Measurements from ENCODE around the gene MCL1.
"Not testable (repeated sequence)": the region's sequence is repeated elsewhere in the genome, so short reads cannot be mapped to it uniquely, and the experiment has no call there.

Gene MCL1

DNA sequence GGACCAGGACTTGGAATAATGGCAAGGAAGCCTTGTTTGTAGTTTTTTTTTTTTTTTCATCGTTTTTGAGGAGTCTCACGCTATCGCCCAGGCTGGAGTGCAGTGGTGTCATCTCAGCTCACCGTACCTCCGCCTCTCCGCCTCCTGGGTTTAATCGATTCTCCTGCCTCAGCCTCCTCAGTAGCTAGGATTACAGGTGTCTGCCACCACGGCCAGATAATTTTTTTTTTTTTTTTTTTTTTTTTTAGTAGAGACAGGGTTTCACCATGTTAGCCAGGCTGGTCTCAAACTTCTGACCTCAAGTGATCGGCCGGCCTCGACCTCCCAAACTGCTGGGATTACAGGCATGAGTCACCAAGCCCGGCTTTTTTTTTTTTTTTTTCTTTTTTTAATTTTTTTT lies 23.0 kb upstream of the MCL1 start:
- not testable (repeated sequence) for DNase-seq (ENCODE audit: low spot score)

DNA sequence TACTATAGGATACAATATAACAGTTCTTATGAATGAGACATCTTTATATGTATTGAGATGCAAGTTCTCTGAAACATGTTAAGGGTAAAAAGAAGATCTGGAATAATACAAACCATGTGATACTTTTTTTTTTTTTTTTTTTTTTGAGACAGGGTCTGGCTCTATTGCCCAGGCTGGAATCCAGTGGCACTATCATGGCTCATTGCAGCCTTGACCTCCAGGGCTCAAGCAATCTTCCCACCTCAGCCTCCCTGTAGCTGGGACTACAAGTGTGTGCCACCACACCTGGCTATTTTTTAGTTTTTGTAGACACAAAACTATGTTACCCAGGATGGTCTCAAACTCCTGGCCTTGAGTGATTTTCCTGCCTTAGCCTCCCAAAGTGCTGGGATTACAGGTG lies 22.1 kb upstream of the MCL1 start:
- DNase-seq (ENCODE audit: low spot score), result no peak

DNA sequence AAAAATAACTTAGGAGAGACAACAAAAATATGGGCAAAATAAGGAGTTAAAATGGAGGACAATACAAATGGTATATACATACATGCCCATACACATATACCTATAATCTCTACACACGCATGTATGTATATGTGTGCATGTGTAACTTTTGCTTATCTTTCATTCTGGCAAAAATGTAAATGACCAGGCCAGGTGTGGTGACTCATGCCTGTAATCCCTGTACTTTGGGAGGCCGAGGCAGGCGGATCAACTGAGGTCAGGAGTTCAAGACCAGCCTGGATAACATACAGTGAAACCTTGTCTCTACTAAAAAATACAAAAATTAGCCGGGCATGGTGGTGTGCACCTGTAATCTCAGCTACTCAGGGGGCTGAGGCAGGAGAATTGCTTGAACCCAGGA lies 18.9 kb upstream of the MCL1 start:
- DNase-seq (ENCODE audit: low spot score), result not testable (repeated sequence)

DNA sequence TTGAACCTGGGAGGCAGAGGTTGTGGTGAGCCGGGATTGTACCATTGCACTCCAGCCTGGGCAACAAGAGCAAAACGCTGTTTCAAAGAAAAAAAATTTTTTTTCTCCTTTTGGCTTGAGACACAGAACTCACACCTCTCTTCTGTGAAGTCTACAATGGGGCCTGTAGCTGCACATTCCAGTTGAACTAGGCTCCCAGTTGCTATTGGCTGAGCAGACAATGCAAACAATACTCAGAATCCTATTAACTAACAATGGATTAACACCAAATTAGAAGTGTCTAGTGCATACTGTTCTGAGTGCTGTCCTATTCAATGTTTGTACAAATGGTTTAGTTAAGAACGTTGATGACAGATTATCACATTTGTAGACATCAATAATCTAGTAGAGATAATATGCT lies 17.6 kb upstream of the MCL1 start:
- no peak for DNase-seq (ENCODE audit: low spot score)

DNA sequence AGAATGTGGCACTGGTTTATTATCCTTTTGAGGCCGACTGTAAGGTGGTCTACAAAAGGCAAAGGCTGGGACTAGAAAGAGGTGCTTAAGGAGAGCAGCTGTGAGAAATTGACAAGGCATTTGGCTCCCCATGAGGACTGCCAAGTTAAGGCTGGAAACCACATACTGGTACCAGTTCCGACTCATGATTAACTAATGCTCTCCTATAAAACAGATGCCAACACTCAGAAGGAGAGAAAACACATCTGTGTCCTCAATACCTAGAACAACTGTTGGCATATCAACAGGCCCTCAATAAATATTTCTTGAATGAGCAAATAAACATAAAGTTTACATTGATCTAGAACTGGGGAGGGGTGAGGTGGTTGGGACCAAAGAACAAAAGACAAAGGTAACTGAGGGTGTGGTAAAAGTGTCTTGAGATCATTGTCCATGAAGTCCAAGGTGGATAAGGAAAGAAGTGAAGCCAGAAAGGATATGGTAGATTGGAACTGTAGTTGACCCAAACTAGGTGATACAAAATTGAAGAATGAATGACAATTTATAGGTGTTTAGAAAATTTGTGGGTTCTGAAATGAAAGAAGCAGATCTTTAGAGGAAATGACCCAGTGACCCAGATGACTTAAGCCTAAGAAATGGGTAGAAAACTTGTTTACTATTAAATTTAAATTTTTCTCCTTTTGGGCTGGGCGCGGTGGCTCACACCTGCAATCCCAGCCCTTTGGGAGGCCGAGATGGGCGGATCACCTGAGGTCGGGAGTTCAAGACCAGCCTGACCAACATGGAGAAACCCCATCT lies 16.9 kb upstream of the MCL1 start:
- DNase-seq (ENCODE audit: low spot score), result no peak

DNA sequence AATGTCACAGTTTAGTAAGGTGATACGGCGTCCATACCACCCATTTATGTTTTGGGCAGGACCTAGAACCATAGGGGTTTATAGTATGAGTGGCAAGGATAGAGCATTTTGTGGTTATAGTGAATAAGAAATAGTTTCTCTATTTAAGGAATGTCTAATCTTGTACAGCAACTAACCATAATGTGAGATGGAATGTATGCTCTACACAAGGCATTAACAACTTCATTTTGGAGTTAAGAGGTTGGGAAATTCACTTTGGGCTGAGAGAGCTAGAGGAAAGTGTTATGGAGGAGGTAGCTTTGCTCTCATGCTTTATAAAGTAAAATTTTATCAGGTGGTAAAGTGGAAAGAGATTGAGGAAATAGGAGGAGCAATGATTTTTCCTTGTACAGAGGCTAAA lies 3.0 kb upstream of the MCL1 start:
- no peak for DNase-seq (ENCODE audit: low spot score)

DNA sequence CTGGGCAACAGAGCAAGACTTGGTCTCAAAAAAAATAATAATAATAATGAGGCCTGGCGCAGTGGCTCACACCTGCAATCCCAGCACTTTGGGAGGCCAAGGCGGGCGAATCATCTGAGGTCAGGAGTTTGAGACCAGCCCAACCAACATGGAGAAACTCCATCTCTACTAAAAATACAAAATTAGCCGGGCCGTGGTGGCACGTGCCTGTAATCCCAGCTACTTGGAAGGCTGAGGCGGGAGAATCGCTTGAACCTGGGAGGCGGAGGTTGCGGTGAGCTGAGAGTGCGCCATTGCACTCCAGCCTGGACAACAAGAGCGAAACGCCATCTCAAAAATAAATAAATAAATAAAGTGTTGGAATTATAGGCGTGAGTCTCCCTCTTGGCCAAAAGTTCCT lies 2.6 kb upstream of the MCL1 start:
- not testable (repeated sequence) for DNase-seq (ENCODE audit: low spot score)

DNA sequence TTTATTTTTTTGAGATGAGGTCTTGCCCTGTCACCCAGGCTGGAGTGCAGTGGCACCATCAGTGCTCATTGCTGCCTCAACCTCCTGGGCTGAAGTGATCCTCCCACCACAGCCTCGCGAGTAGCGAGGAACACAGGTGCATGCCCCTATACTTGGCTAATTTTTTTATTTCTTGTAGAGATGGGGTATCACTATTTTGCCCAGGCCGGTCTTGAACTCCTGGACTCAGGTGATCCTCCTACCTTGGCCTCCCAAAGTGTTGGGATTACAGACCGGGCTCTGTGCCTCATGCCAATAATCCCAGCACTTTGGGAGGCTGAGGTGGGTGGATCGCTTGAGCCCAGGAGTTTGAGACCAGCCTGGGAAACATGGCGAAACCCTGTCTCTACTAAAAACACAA lies 2.0 kb upstream of the MCL1 start:
- not testable (repeated sequence) for DNase-seq (ENCODE audit: low spot score)

DNA sequence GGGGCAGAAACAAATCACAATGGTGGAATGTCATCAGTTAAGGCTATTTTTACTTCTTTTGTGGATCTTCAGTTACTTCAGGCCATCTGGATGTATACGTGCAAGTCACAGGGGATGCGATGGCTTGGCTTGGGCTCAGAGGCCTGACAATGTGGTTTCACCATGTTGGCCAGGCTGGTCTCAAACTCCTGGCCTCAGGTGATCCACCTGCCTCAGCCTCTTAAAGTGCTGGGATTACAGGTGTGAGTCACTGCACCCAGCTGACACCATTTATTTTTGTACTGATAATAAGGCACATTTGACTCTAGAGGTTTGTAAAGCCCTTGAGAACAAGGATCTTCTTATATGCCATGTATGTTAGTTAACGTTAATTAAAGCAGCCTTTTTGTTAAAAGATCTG lies 1.6 kb upstream of the MCL1 start:
- not testable (repeated sequence) for DNase-seq (ENCODE audit: low spot score)

DNA sequence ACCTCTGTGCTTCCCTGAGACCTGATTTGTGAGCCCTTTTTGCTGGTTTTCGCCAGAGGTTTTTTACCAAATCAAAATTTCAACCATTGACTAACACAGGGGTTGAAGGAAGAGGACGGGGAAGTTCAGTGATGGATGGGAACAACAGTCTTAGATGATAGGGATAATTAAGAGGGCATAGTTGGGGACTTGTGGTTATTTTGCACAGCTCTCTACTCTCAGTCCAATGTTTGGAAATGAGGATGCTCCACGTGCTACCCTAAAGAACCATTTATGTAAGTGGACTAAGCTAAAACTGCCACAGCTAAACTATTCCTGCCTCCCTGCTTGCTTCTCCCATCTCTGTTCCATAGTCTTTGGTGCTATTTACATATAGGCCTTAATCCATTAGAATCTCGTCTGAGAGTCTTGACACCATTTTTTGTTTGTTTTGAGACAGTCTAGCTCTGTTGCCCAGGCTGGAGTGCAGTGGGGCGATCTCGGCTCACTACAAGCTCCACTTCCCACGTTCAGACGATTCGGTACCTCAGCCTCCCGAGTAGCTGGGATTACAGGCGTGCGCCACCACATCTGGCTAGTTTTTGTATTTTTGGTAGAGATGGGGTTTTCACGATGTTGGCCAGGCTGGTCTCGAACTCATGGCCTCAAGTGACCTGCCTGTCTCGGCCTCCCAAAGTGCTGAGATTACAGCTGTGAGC lies 684 bp upstream of the MCL1 start:
- DNase-seq (ENCODE audit: low spot score), result no peak

DNA sequence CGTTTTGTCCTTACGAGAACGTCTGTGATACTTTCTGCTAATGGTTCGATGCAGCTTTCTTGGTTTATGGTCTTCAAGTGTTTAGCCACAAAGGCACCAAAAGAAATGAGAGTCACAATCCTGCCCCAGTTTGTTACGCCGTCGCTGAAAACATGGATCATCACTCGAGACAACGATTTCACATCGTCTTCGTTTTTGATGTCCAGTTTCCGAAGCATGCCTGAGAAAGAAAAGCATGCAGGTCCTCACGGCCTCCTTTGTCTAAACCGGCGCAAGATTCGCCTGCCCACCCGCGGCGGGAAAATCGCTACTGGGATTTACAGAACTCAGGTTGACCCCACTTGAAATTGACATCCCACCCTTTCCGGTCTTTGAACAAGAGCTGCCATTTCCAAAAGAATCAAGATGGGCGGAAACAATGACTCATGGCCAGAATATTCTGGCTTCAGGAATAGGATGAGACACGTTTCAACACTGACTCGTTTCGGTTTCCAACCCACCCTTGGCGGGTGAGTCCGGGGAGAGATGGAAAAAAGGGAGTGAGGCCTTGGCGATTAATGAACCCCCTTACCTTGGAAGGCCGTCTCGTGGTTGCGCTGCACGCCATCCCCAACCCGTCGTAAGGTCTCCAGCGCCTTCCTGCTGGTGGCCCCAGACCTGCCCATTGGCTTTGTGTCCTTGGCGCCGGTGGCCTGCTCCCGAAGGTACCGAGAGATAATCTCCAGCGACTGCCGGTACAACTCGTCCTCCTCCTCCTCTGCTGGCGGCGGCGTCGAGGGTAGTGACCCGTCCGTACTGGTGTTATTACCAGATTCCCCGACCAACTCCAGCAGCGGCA lies 919 bp downstream of the MCL1 start:
- DNase-seq (ENCODE audit: low spot score), result no peak

DNA sequence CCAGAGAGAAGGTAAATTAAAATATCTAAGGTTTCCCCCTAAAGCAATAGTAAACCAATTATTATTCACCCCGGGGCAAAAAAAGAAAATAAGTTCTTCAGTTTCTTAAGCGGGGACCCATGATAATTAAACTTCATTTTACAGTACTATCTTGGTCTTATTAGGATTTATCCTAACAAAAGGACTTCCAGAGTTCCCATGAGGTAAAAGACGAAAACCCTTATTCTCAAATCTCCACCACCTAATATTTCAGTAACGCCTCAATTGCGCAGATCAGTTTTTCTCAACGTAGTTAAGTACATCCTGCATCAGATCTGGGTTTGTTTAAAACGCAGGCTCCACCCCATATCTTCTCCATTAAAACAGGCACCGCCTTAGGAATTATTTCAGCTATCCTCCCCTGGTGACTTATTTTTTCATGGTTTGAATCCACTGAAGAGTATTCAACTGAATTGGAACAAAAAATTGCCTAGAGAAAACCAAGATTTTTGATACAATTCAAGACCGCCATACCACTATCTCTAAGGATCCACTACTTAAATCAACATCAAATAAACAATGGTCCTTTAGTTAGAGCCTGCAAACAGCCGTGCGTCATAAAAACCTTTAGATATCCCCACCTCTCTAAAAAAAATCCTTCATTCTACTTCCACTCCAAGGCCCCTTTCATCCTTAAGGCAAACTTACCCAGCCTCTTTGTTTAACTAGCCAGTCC lies 1.7 kb downstream of the MCL1 start:
- no peak for DNase-seq (ENCODE audit: low spot score)

DNA sequence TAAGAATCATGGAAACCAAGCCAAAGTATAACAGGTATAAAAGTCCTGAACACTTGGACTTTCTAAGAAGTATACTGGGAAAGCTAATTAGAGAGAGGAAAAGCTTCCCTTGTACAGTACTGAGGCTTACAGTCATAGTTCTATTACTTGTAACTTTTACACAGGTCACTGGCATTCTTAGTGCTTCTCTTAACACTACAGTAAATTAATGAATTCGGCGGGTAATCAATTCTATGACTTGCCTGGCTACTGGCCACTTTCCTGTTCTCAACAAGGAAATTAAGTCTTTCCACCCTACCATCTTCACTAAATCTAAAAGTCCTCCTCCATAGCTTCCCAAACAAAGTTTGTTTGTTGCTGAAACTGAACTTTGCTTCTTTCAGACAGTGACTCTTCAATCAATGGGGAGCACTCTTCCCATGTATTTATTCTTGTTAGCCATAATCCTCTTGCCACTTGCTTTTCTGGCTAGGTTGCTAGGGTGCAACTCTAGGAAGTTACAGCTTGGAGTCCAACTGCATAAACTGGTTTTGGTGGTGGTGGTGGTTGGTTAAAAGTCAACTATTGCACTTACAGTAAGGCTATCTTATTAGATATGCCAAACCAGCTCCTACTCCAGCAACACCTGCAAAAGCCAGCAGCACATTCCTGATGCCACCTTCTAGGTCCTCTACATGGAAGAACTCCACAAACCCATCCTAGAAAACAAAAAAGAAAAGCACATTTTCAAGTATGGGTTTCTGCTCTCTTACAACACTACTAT lies 2.4 kb downstream of the MCL1 start:
- no peak for DNase-seq (ENCODE audit: low spot score)

DNA sequence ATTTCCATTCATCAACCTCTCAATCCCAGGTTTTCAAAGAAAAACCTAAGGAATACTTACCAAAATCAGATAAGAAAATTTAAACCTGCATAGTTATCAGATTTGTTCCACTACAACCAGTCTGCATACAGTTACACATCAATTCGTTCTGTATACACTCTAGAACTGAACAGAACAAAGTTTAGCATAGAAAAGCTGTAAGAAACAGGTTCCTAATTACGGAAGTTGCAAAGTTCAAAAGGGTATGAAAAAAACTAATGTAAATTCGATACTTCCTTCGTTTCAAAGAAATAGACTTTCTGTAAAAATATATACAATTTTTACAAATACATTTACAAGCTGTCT lies 3.1 kb downstream of the MCL1 start:
- DNase-seq (ENCODE audit: low spot score), result no peak

DNA sequence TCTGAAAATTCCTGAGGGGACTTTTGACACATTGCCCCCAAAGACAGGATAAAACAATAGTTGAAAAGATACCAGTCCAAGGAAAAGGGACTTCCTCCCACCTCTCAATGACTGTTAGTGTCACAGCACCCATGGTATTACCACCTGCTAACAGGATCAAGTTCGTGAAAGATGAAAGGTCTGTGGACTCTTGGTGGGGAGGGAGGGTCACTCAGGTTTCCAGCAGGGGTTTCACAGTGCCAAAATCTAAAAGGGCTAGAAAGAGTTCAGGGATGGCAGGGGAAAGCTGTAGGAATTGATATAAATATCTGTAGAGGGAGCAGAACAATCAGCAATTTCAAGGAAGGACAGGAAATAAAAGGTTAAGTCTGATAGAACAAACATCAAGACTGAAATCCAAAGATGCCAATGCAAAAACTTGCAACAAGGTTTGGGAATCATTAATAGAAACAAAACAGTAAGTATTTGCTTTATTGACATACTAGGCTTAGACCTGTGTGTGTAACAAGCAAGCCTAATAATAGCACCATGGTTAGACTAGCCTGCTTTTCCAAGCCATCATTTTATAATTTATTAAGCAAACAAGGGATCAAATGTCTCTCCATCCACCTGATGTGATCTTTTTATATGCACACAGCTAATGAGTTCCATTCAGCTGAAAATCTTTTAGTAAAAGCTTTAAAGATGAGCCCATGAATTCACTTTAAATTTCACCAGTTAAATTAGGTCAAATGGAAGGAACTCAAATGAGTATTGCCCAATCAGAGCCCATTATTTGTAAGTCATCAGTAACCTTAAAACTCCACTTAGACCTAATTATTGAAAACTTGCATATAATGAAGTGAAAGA lies 3.7 kb downstream of the MCL1 start:
- DNase-seq (ENCODE audit: low spot score), result no peak

DNA sequence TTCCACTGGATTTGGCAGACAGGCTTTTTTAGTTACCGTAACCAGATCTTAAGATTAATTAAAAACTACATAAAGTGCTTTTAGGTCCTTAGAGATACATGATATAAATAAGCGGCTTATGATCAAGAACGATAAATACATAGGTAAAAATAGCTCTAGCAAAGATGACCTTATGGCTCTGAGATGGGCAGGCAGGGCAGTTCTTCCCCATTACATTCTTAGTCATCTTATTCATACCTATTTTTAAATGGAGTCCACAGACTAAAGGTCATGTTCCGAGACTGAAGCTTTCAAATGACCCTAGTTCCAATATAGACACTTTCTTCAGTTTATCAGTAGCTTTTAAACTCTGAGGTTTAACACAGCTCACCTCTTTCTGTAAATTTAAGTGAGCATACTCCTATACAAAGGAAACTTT lies 4.3 kb downstream of the MCL1 start:
- DNase-seq (ENCODE audit: low spot score), result no peak

DNA sequence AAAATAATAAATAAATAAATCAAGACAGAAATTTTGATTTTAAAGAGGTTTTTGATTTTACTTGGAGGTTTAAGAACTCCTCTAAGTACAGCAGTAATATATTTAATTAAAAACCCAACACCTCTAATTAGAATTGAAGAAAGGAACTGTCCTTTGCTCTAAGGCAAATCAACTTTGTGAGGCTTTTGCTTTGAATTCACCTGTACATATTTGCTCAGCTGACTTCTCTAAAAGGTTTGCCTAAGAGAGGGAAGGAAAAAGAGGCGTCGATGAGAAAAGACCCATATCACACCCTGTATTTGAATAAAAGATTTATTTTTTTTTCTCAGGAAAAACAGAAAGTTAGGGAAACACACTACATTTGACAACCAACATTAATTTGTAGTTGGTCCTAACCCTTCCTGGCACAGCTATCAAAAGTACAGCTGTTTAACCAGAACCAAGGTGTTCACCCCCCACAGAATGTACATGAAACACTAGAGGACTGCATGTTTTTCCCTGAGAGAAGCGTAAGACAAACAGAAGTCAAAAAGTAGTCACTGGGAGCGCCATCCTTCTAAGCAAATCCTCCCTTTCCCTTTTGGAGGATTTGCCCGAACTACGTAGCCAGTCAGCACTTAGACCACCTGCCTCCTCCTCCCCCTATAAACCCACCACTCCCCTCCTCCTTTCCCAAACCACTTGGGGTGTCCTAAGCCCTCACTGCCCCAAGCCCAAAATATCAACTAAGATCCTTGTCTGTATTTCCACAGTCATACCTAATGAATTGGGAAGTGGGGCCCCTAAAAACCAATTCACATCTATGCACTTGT lies 4.9 kb downstream of the MCL1 start:
- no peak for DNase-seq (ENCODE audit: low spot score)

DNA sequence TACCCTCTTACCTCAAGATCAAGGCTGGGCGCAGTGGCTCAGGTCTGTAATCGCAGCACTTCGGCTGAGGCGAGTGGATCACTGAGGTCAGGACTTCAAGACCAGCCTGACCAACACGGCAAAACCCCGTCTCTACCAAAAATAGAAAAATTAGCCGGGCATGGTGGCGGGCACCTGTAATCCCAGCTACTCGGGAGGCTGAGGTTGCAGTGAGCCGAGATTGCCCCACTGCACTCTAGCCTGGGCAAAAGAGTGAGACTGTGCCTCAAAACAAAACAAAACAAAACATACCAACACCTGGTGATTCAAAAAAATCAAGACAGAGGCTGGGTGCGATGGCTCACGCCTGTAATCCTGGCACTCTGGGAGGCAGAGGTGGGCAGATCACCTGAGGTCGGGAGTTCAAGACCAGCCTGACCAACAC lies 5.8 kb downstream of the MCL1 start:
- not testable (repeated sequence) for DNase-seq (ENCODE audit: low spot score)

DNA sequence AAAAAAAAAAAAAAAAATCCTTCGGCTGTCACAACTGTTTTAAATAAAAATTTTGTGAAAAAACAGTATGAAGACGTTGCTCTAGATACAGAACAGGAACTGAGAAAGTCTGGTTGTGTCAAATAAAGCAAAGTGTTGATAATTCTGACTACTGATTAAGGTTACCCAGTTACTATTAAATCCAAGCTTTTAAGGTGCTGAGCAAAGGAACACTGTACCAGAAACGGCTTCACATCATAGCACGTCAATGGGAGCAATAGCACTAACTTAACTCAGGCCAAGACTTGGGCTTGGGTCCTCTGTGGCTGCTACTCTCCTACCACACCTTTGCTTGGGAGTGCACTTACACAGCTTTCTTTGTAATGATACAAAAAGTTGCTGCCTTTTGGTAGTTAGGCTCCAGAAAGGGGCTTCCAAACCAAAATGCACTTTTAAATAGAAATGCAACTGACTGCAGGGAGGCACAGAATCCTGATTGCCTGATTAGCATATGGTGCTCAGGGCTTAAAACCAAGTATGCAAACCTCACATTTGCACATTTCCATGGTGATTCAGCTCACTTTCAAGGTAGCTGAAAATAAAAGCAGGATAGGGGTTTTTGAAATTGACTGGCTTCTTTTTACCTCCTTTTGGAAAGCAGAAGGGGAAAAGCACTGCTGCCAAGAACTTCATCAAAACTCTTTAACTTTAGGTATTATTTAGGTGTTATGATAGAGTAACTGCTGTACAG lies 6.3 kb downstream of the MCL1 start:
- no peak for DNase-seq (ENCODE audit: low spot score)
